NCI-H524 treated with DMSO at 0.1 percent for 48 hours (cell line): ENCODE data around the gene SORBS1.

Source experiments
- DNase-seq: peaks from one replicate; lab custom pipeline; 2025; lab: John Stamatoyannopoulos, UW

Gene SORBS1

GRCh38 chr10:95314192-95314918, 246.8 kb downstream of the SORBS1 start:
- no peak for DNase-seq

- DNase-seq = no peak
Measured at GRCh38 chr10:95312986-95313495, 248.1 kb downstream of the SORBS1 start.

- DNase-seq = no peak
Measured at GRCh38 chr10:95312257-95312656, 248.9 kb downstream of the SORBS1 start.

GRCh38 chr10:95309958-95310357, 251.2 kb downstream of the SORBS1 start:
- no peak for DNase-seq

GRCh38 chr10:95308389-95309302, 252.5 kb downstream of the SORBS1 start:
- DNase-seq = no peak

- no peak for DNase-seq
Measured at GRCh38 chr10:95306851-95307250, 254.3 kb downstream of the SORBS1 start.

GRCh38 chr10:95306318-95306650, 254.9 kb downstream of the SORBS1 start:
- DNase-seq = no peak

- no peak for DNase-seq
Measured at GRCh38 chr10:95305606-95306317, 255.4 kb downstream of the SORBS1 start.

- DNase-seq = no peak
Measured at GRCh38 chr10:95304976-95305375, 256.2 kb downstream of the SORBS1 start.

GRCh38 chr10:95304463-95304862, 256.7 kb downstream of the SORBS1 start:
- no peak for DNase-seq

- DNase-seq = no peak
Measured at GRCh38 chr10:95303950-95304349, 257.2 kb downstream of the SORBS1 start.

GRCh38 chr10:95303535-95303934, 257.6 kb downstream of the SORBS1 start:
- no peak for DNase-seq

GRCh38 chr10:95300022-95300539, 261.1 kb downstream of the SORBS1 start:
- no peak for DNase-seq

- DNase-seq = no peak
Measured at GRCh38 chr10:95297402-95297801, 263.8 kb downstream of the SORBS1 start.

- DNase-seq = no peak
Measured at GRCh38 chr10:95296764-95297163, 264.4 kb downstream of the SORBS1 start.

GRCh38 chr10:95295031-95295755, 266.0 kb downstream of the SORBS1 start:
- DNase-seq = no peak

- DNase-seq = no peak
Measured at GRCh38 chr10:95293631-95294030, 267.5 kb downstream of the SORBS1 start.

- no peak for DNase-seq
Measured at GRCh38 chr10:95291365-95292039, 269.7 kb downstream of the SORBS1 start.

GRCh38 chr10:95290461-95291364, 270.5 kb downstream of the SORBS1 start, which contains the start of gene PDLIM1:
PDLIM1 (minus strand) TSS chr10:95291003; CDS start chr10:95290915, 88 bp downstream.
- no peak for DNase-seq
